MM.1S (cell line): ENCODE measurements around the gene ZNF23.

Experiments used
- EZH2 ChIP-seq: fragments of 300-600 bp; sonication (generic); optimal IDR thresholded peaks from 2 replicates; pipeline ENCODE3; 2017; ENCODE audit warnings: low read depth, mild to moderate bottlenecking, antibody characterized with exemption, low read length, mixed read lengths
- EZH2phosphoT487 ChIP-seq: fragments of 300-600 bp; sonication (generic); IDR thresholded peaks from 2 replicates; pipeline ENCODE4 v1.6.1; 2018; ENCODE audit warnings: antibody characterized with exemption, low read length
- TF ChIP-seq, protein P1 (sequence below): fragments of 300-600 bp; sonication (generic); IDR thresholded peaks from 2 replicates; pipeline ENCODE4 v1.5.1; 2016; ENCODE audit warnings: antibody characterized with exemption, low read length, mixed read lengths

GRCh38 chr16:71474864-71475263, 12.8 kb upstream of the ZNF23 start:
- TF ChIP-seq, protein P1, sequence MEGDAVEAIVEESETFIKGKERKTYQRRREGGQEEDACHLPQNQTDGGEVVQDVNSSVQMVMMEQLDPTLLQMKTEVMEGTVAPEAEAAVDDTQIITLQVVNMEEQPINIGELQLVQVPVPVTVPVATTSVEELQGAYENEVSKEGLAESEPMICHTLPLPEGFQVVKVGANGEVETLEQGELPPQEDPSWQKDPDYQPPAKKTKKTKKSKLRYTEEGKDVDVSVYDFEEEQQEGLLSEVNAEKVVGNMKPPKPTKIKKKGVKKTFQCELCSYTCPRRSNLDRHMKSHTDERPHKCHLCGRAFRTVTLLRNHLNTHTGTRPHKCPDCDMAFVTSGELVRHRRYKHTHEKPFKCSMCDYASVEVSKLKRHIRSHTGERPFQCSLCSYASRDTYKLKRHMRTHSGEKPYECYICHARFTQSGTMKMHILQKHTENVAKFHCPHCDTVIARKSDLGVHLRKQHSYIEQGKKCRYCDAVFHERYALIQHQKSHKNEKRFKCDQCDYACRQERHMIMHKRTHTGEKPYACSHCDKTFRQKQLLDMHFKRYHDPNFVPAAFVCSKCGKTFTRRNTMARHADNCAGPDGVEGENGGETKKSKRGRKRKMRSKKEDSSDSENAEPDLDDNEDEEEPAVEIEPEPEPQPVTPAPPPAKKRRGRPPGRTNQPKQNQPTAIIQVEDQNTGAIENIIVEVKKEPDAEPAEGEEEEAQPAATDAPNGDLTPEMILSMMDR, result no peak
- TF ChIP-seq EZH2 (no peak), EZH2phosphoT487 (no peak)
